Calu3 (cell line): Measurements from ENCODE around the gene NR2F2. TPM values are rescaled to one million over a fixed set of nuclear protein-coding genes. Genes with fewer than 3 reads are reported as not detected.

ENCODE experiments used
- BruUV-seq: library from RNA; stranded (reverse); fragments of 400-500 nt; replicated peaks from 2 replicates; lab custom pipeline; 2021; lab: Mats Ljungman, UMichigan
- CTCF ChIA-PET: fragments of 300-600 bp; sonication (Branson Sonifier 250); formaldehyde crosslinking; loops from one replicate; lab custom pipeline; 2022; ENCODE audit warnings: antibody characterized with exemption; lab: Charles Lee
- DNase-seq: peaks from one replicate; pipeline ENCODE4 v3.0.0; 2022
- H3K27ac Mint-ChIP-seq: one replicate; pipeline ENCODE4 v1.8.0; 2022; ENCODE audit warnings: mixed read lengths; ENCODE audit not compliant: unreplicated experiment
- H3K27me3 Mint-ChIP-seq: one replicate; pipeline ENCODE4 v1.8.0; 2022; ENCODE audit warnings: mixed read lengths; ENCODE audit not compliant: unreplicated experiment
- H3K36me3 Mint-ChIP-seq: one replicate; pipeline ENCODE4 v1.8.0; 2022; ENCODE audit warnings: mild to moderate bottlenecking, moderate library complexity, mixed read lengths; ENCODE audit not compliant: insufficient read depth, unreplicated experiment
- H3K4me1 Mint-ChIP-seq: one replicate; pipeline ENCODE4 v1.8.0; 2022; ENCODE audit warnings: mild to moderate bottlenecking, low read depth, mixed read lengths; ENCODE audit not compliant: unreplicated experiment
- H3K4me3 Mint-ChIP-seq: one replicate; pipeline ENCODE4 v1.8.0; 2022; ENCODE audit warnings: mild to moderate bottlenecking, low read depth, moderate library complexity, mixed read lengths; ENCODE audit not compliant: unreplicated experiment
- H3K9me3 Mint-ChIP-seq: one replicate; pipeline ENCODE4 v1.8.0; 2022; ENCODE audit warnings: low read depth, mixed read lengths; ENCODE audit not compliant: unreplicated experiment
- CTCF ChIP-seq: fragments of 200-600 bp; IDR thresholded peaks from one replicate; pipeline ENCODE4 v1.8.0; 2022; ENCODE audit warnings: antibody characterized with exemption; ENCODE audit not compliant: unreplicated experiment
- intact Hi-C: fragments of 100-400 bp; cut with micrococcal nuclease; formaldehyde crosslinking; loops from one replicate; pipeline ENCODE4 v1.10.0; 2022; ENCODE audit not compliant: unreplicated experiment
- total RNA-seq: library from RNA; stranded (reverse); gene quantifications from 2 replicates; pipeline ENCODE4 v1.2.3, GENCODE V29; 2022

NR2F2 gene
- total RNA-seq, 1 experiment from 2014 or later = 158 TPM

- intact Hi-C loops = no loop called here
- no TSS peak for BruUV-seq
- Mint-ChIP-seq H3K27me3 (no peaks in the 10 kb centered on the region), H3K9me3 (no peaks in the 10 kb centered on the region), H3K36me3 (no peaks in the 10 kb centered on the region), H3K4me1 (no peaks in the 10 kb centered on the region), H3K4me3 (no peak overlapping the region), H3K27ac (no peak overlapping the region)
- no peak for DNase-seq
- CTCF ChIA-PET = no interaction called here
- TF ChIP-seq CTCF = no peak
Observed at GRCh38 chr15:96366526-96366877, 36.0 kb downstream of the NR2F2 start.

GRCh38 chr15:96367311-96368200 lies 37.1 kb downstream of the NR2F2 start:
- intact Hi-C loops = no loop called here
- H3K9me3 Mint-ChIP-seq = no peaks in the 10 kb centered on the region
- H3K36me3 Mint-ChIP-seq = no peaks in the 10 kb centered on the region
- BruUV-seq = no TSS peak
- TF ChIP-seq CTCF = no peak
- no peak overlapping the region for H3K27ac Mint-ChIP-seq
- H3K27me3 Mint-ChIP-seq = no peaks in the 10 kb centered on the region
- no peak overlapping the region for H3K4me3 Mint-ChIP-seq
- no peak for DNase-seq
- CTCF ChIA-PET = no interaction called here
- peaks cover 3% of the 10 kb centered on the region for H3K4me1 Mint-ChIP-seq

- peaks cover 6% of the 10 kb centered on the region for H3K4me1 Mint-ChIP-seq
- no peak for DNase-seq
- TF ChIP-seq CTCF = no peak
- no TSS peak for BruUV-seq
- intact Hi-C loops = no loop called here
- H3K27me3 Mint-ChIP-seq = no peaks in the 10 kb centered on the region
- no peaks in the 10 kb centered on the region for H3K9me3 Mint-ChIP-seq
- H3K4me3 Mint-ChIP-seq = no peak overlapping the region
- no peaks in the 10 kb centered on the region for H3K36me3 Mint-ChIP-seq
- CTCF ChIA-PET = no interaction called here
- H3K27ac Mint-ChIP-seq = no peak overlapping the region
Observed at GRCh38 chr15:96369351-96369750, 38.9 kb downstream of the NR2F2 start.

DNA sequence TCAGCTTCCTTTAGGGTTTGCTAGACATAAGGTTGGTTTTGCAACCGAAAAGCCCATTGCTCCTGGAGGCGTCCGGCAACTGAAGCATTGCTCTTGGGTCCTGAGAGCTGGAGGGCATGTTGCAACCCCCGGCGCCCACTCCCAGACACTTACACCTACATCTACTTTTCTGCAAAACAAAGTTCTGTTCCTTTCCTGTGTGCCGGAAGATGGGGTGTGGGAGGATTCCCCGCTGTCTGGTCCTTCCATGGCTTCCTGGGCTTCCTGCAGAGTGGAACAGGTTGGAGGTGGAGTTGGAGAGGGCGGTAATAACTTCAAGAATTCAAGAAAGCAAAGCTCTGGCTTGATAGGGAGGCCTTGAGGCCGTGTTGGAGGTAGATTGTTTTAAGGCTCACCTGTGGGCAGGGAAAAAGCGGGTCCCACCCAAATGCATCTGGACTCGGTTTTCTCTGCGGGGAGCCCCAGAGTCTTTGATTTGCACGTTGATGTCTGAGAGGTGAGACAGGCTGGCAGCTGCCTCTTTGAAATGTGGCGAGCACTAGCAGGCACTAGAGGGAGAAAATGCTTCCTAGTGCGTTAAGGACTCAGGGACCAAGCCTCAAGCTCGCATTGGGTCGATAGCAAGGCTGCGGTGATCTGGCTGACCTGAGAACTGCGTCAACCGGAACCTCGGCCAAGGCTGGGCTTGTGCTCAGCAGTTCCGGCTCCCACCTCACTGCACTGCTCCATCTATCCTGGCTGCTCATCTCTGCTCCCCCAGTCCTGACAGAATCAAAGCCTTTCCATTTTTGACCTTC lies 39.5 kb downstream of the NR2F2 start:
- Mint-ChIP-seq H3K9me3 (no peaks in the 10 kb centered on the region), H3K27me3 (no peaks in the 10 kb centered on the region), H3K36me3 (no peaks in the 10 kb centered on the region), H3K4me3 (no peak overlapping the region), H3K4me1 (peaks cover 6% of the 10 kb centered on the region), H3K27ac (no peak overlapping the region)
- DNase-seq = no peak
- CTCF ChIA-PET = no interaction called here
- intact Hi-C loops = no loop called here
- no TSS peak for BruUV-seq
- TF ChIP-seq CTCF = no peak
